ENCODE data around the gene ATRIP. TPM values are rescaled to one million over a fixed set of nuclear protein-coding genes. Genes with fewer than 3 reads are reported as not detected.

Gene ATRIP
- total and polyA plus RNA-seq, 2 experiments from 2014 or later = 4.2 to 8.4 TPM

GRCh38 chr3:48418140-48418539 lies 28.4 kb upstream of the ATRIP start:
- no peaks in the 10 kb centered on the region for H4K20me1 ChIP-seq (ENCODE audit: insufficient read depth)
- no peaks in the 10 kb centered on the region for H3F3A ChIP-seq (ENCODE audit: insufficient read depth)
- no peak overlapping the region for H2AFZ ChIP-seq
- H3K9ac ChIP-seq = no peak overlapping the region
- no peaks in the 10 kb centered on the region for H3K9me3 ChIP-seq (ENCODE audit: low read depth)
- no peaks in the 10 kb centered on the region for H3K27me3 ChIP-seq (replicated peaks; ENCODE audit: insufficient read depth)
- H3K79me2 ChIP-seq (ENCODE audit: insufficient read depth) = no peaks in the 10 kb centered on the region
- H3K36me3 ChIP-seq (ENCODE audit: low read depth) = no peaks in the 10 kb centered on the region
- in situ Hi-C loops (cut with MboI) = no loop called here
- H3K27ac ChIP-seq = no peak overlapping the region
- no peak overlapping the region for H3K4me3 ChIP-seq
- TF ChIP-seq EZH2phosphoT487 (IDR thresholded peaks at IDR 0.05; ENCODE audit: insufficient read depth, low read depth) (no peak), EZH2 (IDR thresholded peaks at IDR 0.05; ENCODE audit: insufficient read depth, poor library complexity, severe bottlenecking) (no peak)
- H3K4me1 ChIP-seq (ENCODE audit: insufficient read depth) = no peaks in the 10 kb centered on the region
- no peak for DNase-seq
- WGBS, 2 experiments (ENCODE audit: low coverage in 1 of 2, low lambda C conversion rate in 2 of 2, missing lambda C conversion rate in 2 of 2) = 79 to 83% methylated on average over 17 of the region's 17 CpGs
- H3K9me2 ChIP-seq (ENCODE audit: insufficient read depth) = no peaks in the 10 kb centered on the region
- no peak overlapping the region for H3K4me2 ChIP-seq (ENCODE audit: unreplicated experiment)

DNA sequence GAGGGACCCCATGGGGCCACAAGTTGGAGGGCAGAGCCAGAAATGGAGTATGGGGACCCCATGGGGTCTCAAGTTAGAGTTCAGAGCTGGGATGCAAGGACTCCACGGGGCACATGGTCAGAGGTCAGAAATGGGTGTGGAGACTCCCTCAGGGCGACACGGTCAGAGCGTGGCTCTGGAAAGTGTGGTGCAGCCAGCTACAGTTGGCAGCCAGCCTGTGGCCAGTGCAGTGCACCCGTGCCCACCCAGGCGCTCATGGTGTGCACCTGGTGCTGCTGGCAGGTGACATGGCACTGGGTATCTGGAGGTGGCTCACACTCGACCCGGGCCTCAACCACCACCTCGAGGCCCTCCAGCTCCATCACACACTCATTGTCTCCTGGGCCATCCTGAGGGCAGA lies 27.9 kb upstream of the ATRIP start:
- H3K27me3 ChIP-seq (replicated peaks; ENCODE audit: insufficient read depth) = no peaks in the 10 kb centered on the region
- H3K79me2 ChIP-seq (ENCODE audit: insufficient read depth) = no peaks in the 10 kb centered on the region
- TF ChIP-seq EZH2 (IDR thresholded peaks at IDR 0.05; ENCODE audit: insufficient read depth, poor library complexity, severe bottlenecking) (no peak), EZH2phosphoT487 (IDR thresholded peaks at IDR 0.05; ENCODE audit: insufficient read depth, low read depth) (no peak)
- no peak overlapping the region for H3K4me2 ChIP-seq (ENCODE audit: unreplicated experiment)
- no peaks in the 10 kb centered on the region for H3K9me3 ChIP-seq (ENCODE audit: low read depth)
- no peak for DNase-seq
- in situ Hi-C loops (cut with MboI) = no loop called here
- no peaks in the 10 kb centered on the region for H3F3A ChIP-seq (ENCODE audit: insufficient read depth)
- no peaks in the 10 kb centered on the region for H3K36me3 ChIP-seq (ENCODE audit: low read depth)
- no peak overlapping the region for H2AFZ ChIP-seq
- H4K20me1 ChIP-seq (ENCODE audit: insufficient read depth) = no peaks in the 10 kb centered on the region
- H3K9ac ChIP-seq = no peak overlapping the region
- H3K4me3 ChIP-seq = no peak overlapping the region
- H3K4me1 ChIP-seq (ENCODE audit: insufficient read depth) = no peaks in the 10 kb centered on the region
- H3K9me2 ChIP-seq (ENCODE audit: insufficient read depth) = no peaks in the 10 kb centered on the region
- no peak overlapping the region for H3K27ac ChIP-seq
- 86 to 91% methylated on average over 9 of the region's 9 CpGs for WGBS, 2 experiments (ENCODE audit: low coverage in 1 of 2, low lambda C conversion rate in 2 of 2, missing lambda C conversion rate in 2 of 2)

- Histone ChIP-seq H3K4me3 (no peak overlapping the region), H3K36me3 (ENCODE audit: low read depth) (no peaks in the 10 kb centered on the region), H3K9me2 (ENCODE audit: insufficient read depth) (no peaks in the 10 kb centered on the region), H3F3A (ENCODE audit: insufficient read depth) (no peaks in the 10 kb centered on the region), H3K9me3 (ENCODE audit: low read depth) (no peaks in the 10 kb centered on the region), H4K20me1 (ENCODE audit: insufficient read depth) (no peaks in the 10 kb centered on the region), H3K4me1 (ENCODE audit: insufficient read depth) (no peaks in the 10 kb centered on the region), H3K79me2 (ENCODE audit: insufficient read depth) (no peaks in the 10 kb centered on the region), H3K27ac (no peak overlapping the region), H3K27me3 (replicated peaks; ENCODE audit: insufficient read depth) (no peaks in the 10 kb centered on the region), H3K4me2 (ENCODE audit: unreplicated experiment) (no peak overlapping the region), H3K9ac (no peak overlapping the region), H2AFZ (no peak overlapping the region)
- in situ Hi-C loops (cut with MboI) = no loop called here
- TF ChIP-seq EZH2phosphoT487 (IDR thresholded peaks at IDR 0.05; ENCODE audit: insufficient read depth, low read depth) (no peak), EZH2 (IDR thresholded peaks at IDR 0.05; ENCODE audit: insufficient read depth, poor library complexity, severe bottlenecking) (no peak)
- WGBS, 2 experiments (ENCODE audit: low coverage in 1 of 2, low lambda C conversion rate in 2 of 2, missing lambda C conversion rate in 2 of 2) = 82 to 89% methylated on average over 9 of the region's 9 CpGs
- no peak for DNase-seq
Observed at GRCh38 chr3:48419149-48419548, 27.4 kb upstream of the ATRIP start.

- no peaks in the 10 kb centered on the region for H3K79me2 ChIP-seq (ENCODE audit: insufficient read depth)
- 92% methylated on average over 8 to 17 of the region's 17 CpGs for WGBS, 2 experiments (ENCODE audit: low coverage in 1 of 2, low lambda C conversion rate in 2 of 2, missing lambda C conversion rate in 2 of 2)
- H3K9ac ChIP-seq = no peak overlapping the region
- TF ChIP-seq EZH2phosphoT487 (IDR thresholded peaks at IDR 0.05; ENCODE audit: insufficient read depth, low read depth) = no peak
- no peak for TF ChIP-seq EZH2 (IDR thresholded peaks at IDR 0.05; ENCODE audit: insufficient read depth, poor library complexity, severe bottlenecking)
- no peak overlapping the region for H3K4me3 ChIP-seq
- H3K4me1 ChIP-seq (ENCODE audit: insufficient read depth) = no peaks in the 10 kb centered on the region
- no peak overlapping the region for H3K27ac ChIP-seq
- no peaks in the 10 kb centered on the region for H3F3A ChIP-seq (ENCODE audit: insufficient read depth)
- H3K36me3 ChIP-seq (ENCODE audit: low read depth) = no peaks in the 10 kb centered on the region
- no peaks in the 10 kb centered on the region for H4K20me1 ChIP-seq (ENCODE audit: insufficient read depth)
- H3K9me3 ChIP-seq (ENCODE audit: low read depth) = no peaks in the 10 kb centered on the region
- no peaks in the 10 kb centered on the region for H3K9me2 ChIP-seq (ENCODE audit: insufficient read depth)
- no peak for DNase-seq
- H3K4me2 ChIP-seq (ENCODE audit: unreplicated experiment) = no peak overlapping the region
- H3K27me3 ChIP-seq (replicated peaks; ENCODE audit: insufficient read depth) = no peaks in the 10 kb centered on the region
- H2AFZ ChIP-seq = no peak overlapping the region
- in situ Hi-C loops (cut with MboI) = no loop called here
Observed at GRCh38 chr3:48419597-48419996, 26.9 kb upstream of the ATRIP start.

GRCh38 chr3:48420561-48420960 lies 26.0 kb upstream of the ATRIP start:
- Histone ChIP-seq H4K20me1 (ENCODE audit: insufficient read depth) (no peaks in the 10 kb centered on the region), H3K27ac (no peak overlapping the region), H3K9me3 (ENCODE audit: low read depth) (no peaks in the 10 kb centered on the region), H3K4me1 (ENCODE audit: insufficient read depth) (no peaks in the 10 kb centered on the region), H3K4me3 (no peak overlapping the region), H3K9me2 (ENCODE audit: insufficient read depth) (no peaks in the 10 kb centered on the region), H3K27me3 (replicated peaks; ENCODE audit: insufficient read depth) (no peaks in the 10 kb centered on the region), H3K79me2 (ENCODE audit: insufficient read depth) (no peaks in the 10 kb centered on the region), H3K36me3 (ENCODE audit: low read depth) (no peaks in the 10 kb centered on the region), H3K9ac (no peak overlapping the region), H2AFZ (no peak overlapping the region), H3F3A (ENCODE audit: insufficient read depth) (no peaks in the 10 kb centered on the region), H3K4me2 (ENCODE audit: unreplicated experiment) (no peak overlapping the region)
- DNase-seq = no peak
- in situ Hi-C loops (cut with MboI) = no loop called here
- TF ChIP-seq EZH2phosphoT487 (IDR thresholded peaks at IDR 0.05; ENCODE audit: insufficient read depth, low read depth) (no peak), EZH2 (IDR thresholded peaks at IDR 0.05; ENCODE audit: insufficient read depth, poor library complexity, severe bottlenecking) (no peak)
- WGBS, 2 experiments (ENCODE audit: low coverage in 1 of 2, low lambda C conversion rate in 2 of 2, missing lambda C conversion rate in 2 of 2) = 84 to 87% methylated on average over 12 to 14 of the region's 14 CpGs
